GM10266 (cell line): ENCODE data around the gene CDH3.
A peak's percentile ranks its signal among the peaks of the same experiment; 100 is the strongest.
"Not testable (repeated sequence)": the region's sequence is repeated elsewhere in the genome, so short reads cannot be mapped to it uniquely, and the experiment has no call there.

ENCODE experiments used
- DNase-seq: peaks from one replicate; pipeline ENCODE4 v3.0.0; 2012; ENCODE audit errors: extremely low spot score
- CTCF ChIP-seq: IDR thresholded peaks from 2 replicates; pipeline ENCODE4 v1.5.1; 2012; ENCODE audit warnings: mild to moderate bottlenecking, low read depth; ENCODE audit not compliant: control insufficient read depth, insufficient read depth; ENCODE audit errors: missing control alignments

Gene CDH3

GRCh38 chr16:68711421-68712139, 66.5 kb downstream of the CDH3 start:
- no peak for TF ChIP-seq CTCF
- peak; percentile 44 for DNase-seq

DNA sequence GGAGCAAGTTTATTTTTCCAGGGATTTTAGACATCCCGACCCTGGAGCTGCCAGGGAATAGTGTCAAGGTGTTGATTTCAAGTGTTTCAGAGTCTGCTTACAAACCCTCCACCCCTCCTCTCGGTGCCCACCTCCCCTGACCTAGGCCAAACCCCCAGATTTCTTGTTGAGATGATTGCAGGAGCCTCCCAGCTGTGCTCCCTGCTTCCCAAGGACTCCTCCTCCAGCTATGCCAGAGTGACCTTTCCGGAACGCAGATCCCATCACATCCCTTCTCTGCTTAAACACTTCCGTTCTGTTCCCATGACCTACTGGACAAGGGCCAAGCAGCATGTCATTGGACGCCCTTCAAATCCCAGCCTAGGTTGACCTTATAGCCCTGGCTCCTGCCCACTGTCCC, 68.3 kb downstream of the CDH3 start:
- no peak for DNase-seq
- TF ChIP-seq CTCF = no peak

DNA sequence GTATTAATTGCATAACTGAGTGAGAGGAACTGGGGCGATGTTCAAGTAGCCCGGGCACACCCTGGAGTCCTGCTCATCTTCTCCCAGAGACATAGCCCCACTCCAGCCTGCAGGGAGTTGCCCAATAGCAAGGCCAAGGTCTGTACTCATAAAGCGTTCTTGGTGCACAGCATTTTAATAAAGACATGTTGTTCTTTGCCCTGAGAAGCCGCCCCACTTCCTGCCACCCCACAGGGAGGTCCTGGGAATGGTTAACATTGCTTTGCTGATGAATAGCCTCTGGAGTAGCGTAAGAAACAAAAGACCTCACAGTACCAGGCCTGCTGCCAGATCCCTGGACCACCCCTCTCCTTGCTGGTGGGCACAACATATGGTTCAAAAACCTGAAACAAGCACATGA, 70.4 kb downstream of the CDH3 start:
- no peak for DNase-seq
- TF ChIP-seq CTCF = no peak

DNA sequence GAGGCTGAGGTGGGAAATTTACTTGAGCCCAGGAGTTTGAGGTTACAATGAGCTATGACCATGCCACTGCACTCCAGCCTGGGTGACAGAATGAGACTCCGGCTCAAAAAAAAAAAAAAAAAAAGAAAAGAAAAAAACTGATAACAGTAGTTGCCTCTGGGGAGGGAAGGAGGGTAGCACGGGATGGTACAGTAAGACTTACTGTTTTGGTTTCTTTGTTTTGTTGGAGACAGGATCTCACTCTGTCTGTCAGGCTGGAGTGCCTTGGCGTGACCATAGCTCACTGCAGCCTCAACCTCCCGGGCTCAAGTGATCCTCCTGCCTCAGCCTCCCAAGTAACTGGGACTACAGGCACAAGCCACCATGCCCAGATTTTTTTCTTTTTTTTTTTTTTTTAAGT, 71.4 kb downstream of the CDH3 start:
- DNase-seq = not testable (repeated sequence)

DNA sequence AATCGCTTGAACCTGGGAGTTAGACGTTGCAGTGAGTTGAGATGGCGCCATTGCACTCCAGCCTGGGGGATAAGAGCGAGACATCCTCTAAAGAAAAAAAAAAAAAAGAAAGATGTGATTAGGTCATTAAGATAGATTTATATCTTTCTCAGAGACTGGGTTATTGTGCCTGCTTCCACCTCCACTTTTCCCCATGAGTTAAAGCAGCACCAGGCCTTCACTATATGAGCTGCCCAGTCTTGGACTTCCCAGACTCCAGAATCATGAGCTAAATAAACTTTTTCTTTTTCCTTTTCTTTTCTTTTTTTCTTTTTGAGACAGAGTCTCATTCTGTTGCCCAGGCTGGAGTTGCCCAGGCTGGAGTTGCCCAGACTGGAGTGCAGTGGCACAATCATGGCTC, 72.6 kb downstream of the CDH3 start:
- no peak for TF ChIP-seq CTCF
- DNase-seq = no peak

- no peak for TF ChIP-seq CTCF
- no peak for DNase-seq
Measured at GRCh38 chr16:68718590-68718989, 73.5 kb downstream of the CDH3 start.

DNA sequence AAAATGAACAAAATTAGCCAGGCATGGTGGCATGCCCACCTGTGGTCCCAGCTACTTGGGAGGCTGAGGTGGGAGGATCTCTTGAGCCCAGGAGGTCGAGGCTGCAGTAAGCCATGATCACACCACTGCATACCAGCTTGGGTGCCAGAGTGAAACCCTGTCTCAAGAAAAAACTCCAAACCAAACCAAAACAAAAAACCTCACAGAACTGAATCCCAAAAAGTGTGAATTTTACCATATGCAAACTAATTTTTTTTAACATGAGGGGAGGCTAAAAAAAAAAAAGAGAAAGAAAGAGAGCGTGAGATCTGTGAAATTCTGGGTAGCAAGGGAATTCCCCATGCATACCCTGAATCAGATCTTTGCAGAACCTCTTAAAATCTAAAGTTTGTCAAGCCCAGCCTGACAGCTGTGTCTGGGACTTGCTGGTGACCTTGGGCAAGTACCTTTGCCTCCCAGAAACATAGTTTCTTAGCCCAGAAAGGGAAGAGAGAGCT, 74.9 kb downstream of the CDH3 start:
- DNase-seq = peak; percentile 78

More for the DNA sequence above, 74.9 kb downstream of the CDH3 start:
- TF ChIP-seq CTCF = no peak
